ENCODE results near the gene SH3RF3. TPM values are rescaled to one million over a fixed set of nuclear protein-coding genes. Genes with fewer than 3 reads are reported as not detected.

The SH3RF3 gene
- total and polyA plus RNA-seq, 9 of the 15 experiments (the other 6 are each of a cell fraction or from before 2014, with no cell fraction given) = 0.02 TPM; not detected in 8

DNA sequence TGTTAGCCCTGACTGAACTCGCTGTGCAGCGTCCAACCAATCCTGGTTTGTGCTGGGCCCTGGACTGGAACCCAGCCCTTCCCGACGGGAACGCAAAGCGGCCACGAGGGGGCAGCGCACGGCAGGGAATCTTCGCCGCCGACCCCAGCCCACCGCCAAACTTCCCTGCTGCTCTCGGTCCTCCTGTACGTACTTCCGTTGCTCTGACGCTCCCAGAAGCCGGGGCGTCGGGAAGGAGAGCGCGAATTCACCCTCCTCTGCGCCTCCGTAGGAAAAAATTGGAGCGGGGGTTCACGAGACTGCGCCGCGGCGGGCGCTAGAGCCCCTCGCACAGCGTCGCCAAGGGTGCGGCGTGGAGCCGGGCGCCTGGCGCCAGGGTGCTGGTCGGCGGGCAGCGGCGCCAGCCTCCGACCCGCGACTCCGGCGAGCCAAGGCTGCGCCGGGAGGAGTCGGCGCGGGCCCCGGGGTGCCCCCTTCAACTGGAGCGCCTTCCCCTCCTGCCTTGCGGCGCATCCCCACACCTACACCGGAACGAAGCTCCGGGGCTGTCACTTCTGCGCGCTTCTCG lies 873 bp upstream of the SH3RF3 start:
- H3K9me1 ChIP-seq (ENCODE audit: control insufficient read depth, insufficient read depth, low read length) = no peaks in the 10 kb centered on the region
- FAIRE-seq (no peak), ATAC-seq (peak; percentile 93), DNase-seq (ENCODE audit: extremely low read depth in 1 of 4, low spot score in 3 of 4) (peak; percentile 42 to 76 (median 60))
- POLR2A ChIA-PET = no interaction called here
- intact Hi-C loops (cut with micrococcal nuclease) = loop anchor here (1.0 kb wide), 1 partner anchor 382 kb away; no protein-coding TSS in a partner anchor
- no peak overlapping the region for H3K4me3 ChIP-seq
- H4K20me1 ChIP-seq (replicated peaks; ENCODE audit: control insufficient read depth, insufficient read depth, low read length) = no peaks in the 10 kb centered on the region
- H3K4me2 ChIP-seq (ENCODE audit: insufficient read depth, low read length) = no peak overlapping the region
- no peaks in the 10 kb centered on the region for H3K9me3 ChIP-seq (replicated peaks; ENCODE audit: control insufficient read depth, insufficient read depth, low read depth, low read length)
- no peak overlapping the region for H2AFZ ChIP-seq (ENCODE audit: low read depth, low read length)
- in situ Hi-C loops (cut with MboI) = loop anchor here (10.0 kb wide), 1 partner anchor 377 kb away; no protein-coding TSS in a partner anchor
- 10% methylated on average over 14 of the region's 63 CpGs for WGBS (ENCODE audit: insufficient coverage, low coverage, missing lambda C conversion rate)
- H3K4me1 ChIP-seq (replicated peaks in 1 of 2; ENCODE audit: control insufficient read depth in 2 of 2, insufficient read depth in 2 of 2, low read length in 2 of 2) = peaks cover 0 to 6% of the 10 kb centered on the region in 2 experiments; a peak in 2 of 5 replicates
- H3K27ac ChIP-seq (ENCODE audit: extremely low read depth, low read depth, low read length) = no peak overlapping the region
- CTCF ChIA-PET (ENCODE audit: low intra/inter-chr PET ratio) = no interaction called here
- H3K27me3 ChIP-seq (ENCODE audit: control insufficient read depth in 2 of 2, insufficient read depth in 2 of 2, low read length in 2 of 2) = peaks cover 2 to 21% of the 10 kb centered on the region in 2 experiments; a peak in 3 of 5 replicates
- BruUV-seq (replicated peaks) = no TSS peak
- no peaks in the 10 kb centered on the region for H3K79me2 ChIP-seq (ENCODE audit: control insufficient read depth, insufficient read depth, low read length)
- H3K9ac ChIP-seq (ENCODE audit: insufficient read depth in 1 of 2, low read depth in 2 of 2, low read length in 2 of 2) = no peak overlapping the region
- no peaks in the 10 kb centered on the region for H3K36me3 ChIP-seq (ENCODE audit: control insufficient read depth, insufficient read depth, low read length)
- TF ChIP-seq, protein P1, sequence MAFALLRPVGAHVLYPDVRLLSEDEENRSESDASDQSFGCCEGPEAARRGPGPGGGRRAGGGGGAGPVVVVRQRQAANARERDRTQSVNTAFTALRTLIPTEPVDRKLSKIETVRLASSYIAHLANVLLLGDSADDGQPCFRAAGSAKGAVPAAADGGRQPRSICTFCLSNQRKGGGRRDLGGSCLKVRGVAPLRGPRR (CRISPR knock-in tag; IDR thresholded peaks at IDR 0.05) = no peak
- TF ChIP-seq, protein P2, sequence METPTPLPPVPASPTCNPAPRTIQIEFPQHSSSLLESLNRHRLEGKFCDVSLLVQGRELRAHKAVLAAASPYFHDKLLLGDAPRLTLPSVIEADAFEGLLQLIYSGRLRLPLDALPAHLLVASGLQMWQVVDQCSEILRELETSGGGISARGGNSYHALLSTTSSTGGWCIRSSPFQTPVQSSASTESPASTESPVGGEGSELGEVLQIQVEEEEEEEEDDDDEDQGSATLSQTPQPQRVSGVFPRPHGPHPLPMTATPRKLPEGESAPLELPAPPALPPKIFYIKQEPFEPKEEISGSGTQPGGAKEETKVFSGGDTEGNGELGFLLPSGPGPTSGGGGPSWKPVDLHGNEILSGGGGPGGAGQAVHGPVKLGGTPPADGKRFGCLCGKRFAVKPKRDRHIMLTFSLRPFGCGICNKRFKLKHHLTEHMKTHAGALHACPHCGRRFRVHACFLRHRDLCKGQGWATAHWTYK (CRISPR knock-in tag; IDR thresholded peaks at IDR 0.05) = no peak
- peak; percentile 36 for TF ChIP-seq ZFP36 (IDR thresholded peaks at IDR 0.05; ENCODE audit: low read depth, low read length, partially characterized antibody)
- TF ChIP-seq, protein P3, sequence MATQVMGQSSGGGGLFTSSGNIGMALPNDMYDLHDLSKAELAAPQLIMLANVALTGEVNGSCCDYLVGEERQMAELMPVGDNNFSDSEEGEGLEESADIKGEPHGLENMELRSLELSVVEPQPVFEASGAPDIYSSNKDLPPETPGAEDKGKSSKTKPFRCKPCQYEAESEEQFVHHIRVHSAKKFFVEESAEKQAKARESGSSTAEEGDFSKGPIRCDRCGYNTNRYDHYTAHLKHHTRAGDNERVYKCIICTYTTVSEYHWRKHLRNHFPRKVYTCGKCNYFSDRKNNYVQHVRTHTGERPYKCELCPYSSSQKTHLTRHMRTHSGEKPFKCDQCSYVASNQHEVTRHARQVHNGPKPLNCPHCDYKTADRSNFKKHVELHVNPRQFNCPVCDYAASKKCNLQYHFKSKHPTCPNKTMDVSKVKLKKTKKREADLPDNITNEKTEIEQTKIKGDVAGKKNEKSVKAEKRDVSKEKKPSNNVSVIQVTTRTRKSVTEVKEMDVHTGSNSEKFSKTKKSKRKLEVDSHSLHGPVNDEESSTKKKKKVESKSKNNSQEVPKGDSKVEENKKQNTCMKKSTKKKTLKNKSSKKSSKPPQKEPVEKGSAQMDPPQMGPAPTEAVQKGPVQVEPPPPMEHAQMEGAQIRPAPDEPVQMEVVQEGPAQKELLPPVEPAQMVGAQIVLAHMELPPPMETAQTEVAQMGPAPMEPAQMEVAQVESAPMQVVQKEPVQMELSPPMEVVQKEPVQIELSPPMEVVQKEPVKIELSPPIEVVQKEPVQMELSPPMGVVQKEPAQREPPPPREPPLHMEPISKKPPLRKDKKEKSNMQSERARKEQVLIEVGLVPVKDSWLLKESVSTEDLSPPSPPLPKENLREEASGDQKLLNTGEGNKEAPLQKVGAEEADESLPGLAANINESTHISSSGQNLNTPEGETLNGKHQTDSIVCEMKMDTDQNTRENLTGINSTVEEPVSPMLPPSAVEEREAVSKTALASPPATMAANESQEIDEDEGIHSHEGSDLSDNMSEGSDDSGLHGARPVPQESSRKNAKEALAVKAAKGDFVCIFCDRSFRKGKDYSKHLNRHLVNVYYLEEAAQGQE (IDR thresholded peaks at IDR 0.05; ENCODE audit: borderline replicate concordance) = peak; percentile 72; the same call in 1 of the 2 replicates
- TF ChIP-seq, protein P3 (CRISPR knock-in tag; IDR thresholded peaks at IDR 0.05; ENCODE audit: low read depth) = no peak
- TF ChIP-seq EWSR1 (IDR thresholded peaks at IDR 0.05; ENCODE audit: borderline replicate concordance, low read depth, partially characterized antibody) = no peak
- TF ChIP-seq, protein P4, sequence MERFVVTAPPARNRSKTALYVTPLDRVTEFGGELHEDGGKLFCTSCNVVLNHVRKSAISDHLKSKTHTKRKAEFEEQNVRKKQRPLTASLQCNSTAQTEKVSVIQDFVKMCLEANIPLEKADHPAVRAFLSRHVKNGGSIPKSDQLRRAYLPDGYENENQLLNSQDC (CRISPR knock-in tag; IDR thresholded peaks at IDR 0.05) = no peak
- peak; percentile 75; the same call in 1 of the 2 replicates for TF ChIP-seq SMC3 (conservative IDR thresholded peaks at IDR 0.05; ENCODE audit: insufficient read depth, low read depth, low read length)
- peak; percentile 16; the same call in 1 of the 2 replicates for TF ChIP-seq STAG1 (CRISPR knock-in tag; IDR thresholded peaks at IDR 0.05; ENCODE audit: borderline replicate concordance)
- TF ChIP-seq ZNF561 (CRISPR knock-in tag; conservative IDR thresholded peaks at IDR 0.05) = no peak
